ENCODE measurements around the gene ARRDC2.

The ARRDC2 gene

GRCh38 chr19:18060472-18060871, 52.5 kb downstream of the ARRDC2 start:
- DNase-seq = peak; percentile 17

GRCh38 chr19:18062028-18062427, 54.1 kb downstream of the ARRDC2 start:
- DNase-seq = no peak

- no peak for DNase-seq
These were observed 55.5 kb downstream of the ARRDC2 start for GRCh38 chr19:18063463-18063862.
